Fibroblast of peridontal ligament (primary cell): ENCODE data around the gene WAS.

Experiments used
- DNase-seq: peaks from one replicate; pipeline ENCODE4 v3.0.0-alpha.2; 2010; ENCODE audit errors: extremely low read depth

Gene WAS

DNA sequence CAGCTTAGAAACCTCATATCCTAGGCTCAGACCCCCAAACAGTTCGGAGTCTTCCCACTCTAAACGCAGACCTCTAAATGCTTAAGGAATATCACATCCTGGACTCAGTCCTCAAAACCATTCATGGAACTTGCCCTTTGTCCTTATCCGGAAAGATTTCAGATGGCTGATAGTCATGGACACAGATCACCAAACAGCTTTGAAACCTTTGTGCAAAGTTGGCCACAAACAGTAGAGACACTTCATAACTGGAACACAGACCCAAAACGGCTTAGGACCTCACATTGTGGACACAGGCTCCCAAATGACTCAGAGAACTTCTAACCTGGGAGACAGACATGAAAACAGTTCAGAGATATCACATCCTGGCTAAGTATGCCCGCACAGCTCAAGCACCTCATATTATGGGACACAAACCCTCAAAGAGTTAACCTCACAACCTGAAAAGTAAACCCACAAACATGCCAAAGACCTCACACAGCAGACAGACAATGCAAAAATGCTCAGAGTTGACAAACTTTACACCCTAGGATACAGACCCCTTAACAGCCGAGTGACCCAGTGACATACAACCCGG lies 28.4 kb downstream of the WAS start:
- DNase-seq = no peak

GRCh38 chrX:48713847-48714246 lies 30.2 kb downstream of the WAS start:
- no peak for DNase-seq

DNA sequence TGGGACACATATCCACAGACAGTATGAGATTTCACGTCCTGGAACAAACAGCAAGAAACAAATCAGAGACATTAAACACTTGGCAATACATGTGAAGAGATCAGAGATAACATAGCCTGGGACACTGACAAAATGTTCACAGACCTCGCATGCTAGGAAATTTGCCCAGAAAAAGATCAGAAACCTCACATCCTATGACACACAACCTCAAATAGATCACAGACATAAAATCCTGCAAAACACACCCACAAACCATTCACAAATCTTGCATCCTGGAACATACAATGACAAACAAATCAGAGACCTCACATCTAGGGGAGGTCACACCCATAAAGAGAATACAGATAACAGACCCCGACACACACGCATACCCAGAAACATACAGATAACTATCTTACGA lies 31.0 kb downstream of the WAS start:
- DNase-seq = no peak

DNA sequence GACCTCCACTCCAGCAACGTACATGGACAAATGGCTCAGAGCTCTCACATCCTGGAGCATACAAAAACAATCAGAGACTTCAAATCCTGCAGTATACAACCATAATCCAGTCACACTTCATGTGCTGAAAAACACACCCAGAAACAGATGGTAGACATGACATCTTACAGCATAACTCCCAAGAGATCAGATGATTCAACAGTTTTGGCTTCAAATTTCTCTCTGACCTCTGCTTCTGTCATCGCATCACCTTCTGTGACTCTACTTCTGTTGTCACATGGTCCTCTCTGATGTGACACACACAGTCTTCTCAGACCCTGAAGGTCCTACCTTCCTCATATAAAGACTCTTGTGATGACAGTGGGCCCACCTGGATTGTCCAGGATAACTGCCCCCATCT lies 31.5 kb downstream of the WAS start:
- peak; percentile 62 for DNase-seq

- no peak for DNase-seq
These were observed 32.4 kb downstream of the WAS start for GRCh38 chrX:48715876-48716502.

GRCh38 chrX:48719958-48720357 lies 36.4 kb downstream of the WAS start:
- no peak for DNase-seq

GRCh38 chrX:48720577-48721250 lies 37.1 kb downstream of the WAS start:
- DNase-seq = no peak

- no peak for DNase-seq
These were observed 38.3 kb downstream of the WAS start for GRCh38 chrX:48721916-48722315.

- no peak for DNase-seq
These were observed 43.0 kb downstream of the WAS start for GRCh38 chrX:48726596-48726995.

DNA sequence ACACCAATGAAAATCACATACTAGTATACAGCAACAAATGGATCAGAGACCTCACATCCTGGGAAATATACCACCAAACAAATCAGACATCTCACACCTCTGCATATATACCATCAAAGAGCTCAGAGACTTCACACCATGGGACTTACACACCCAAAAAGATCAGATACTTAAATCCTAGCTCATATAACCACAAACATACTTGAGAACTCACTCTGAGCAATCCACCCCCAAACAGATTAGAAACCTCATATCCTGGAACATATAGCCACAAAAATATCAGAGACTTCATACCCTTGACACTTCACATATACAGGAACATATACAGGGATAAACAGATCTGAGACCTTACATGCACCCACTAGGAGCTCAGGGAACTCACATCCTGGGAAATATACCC lies 45.1 kb downstream of the WAS start:
- no peak for DNase-seq

DNA sequence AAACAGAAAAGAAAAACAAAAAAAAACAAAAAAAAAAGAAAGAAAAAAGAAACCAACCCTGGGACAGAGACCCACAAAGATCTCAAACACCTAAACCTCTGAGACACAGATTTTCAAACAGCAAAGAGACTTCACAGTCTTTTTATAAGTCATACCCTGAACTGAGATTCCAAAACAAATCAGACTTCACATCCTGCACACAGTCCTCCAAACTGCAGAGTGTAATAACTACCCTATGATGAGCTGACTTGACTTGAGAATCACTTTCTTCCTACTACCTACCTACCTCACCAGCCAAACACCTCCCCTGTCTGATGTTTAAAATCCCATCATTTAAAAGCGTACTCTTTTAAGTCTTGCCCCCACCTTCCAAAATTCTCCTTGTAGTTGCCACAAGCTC lies 52.7 kb downstream of the WAS start:
- peak; percentile 4 for DNase-seq

GRCh38 chrX:48736878-48737212 lies 53.2 kb downstream of the WAS start:
- no peak for DNase-seq

- peak; percentile 98 for DNase-seq
These were observed 53.8 kb downstream of the WAS start for GRCh38 chrX:48737213-48737938.

GRCh38 chrX:48737940-48738339 lies 54.3 kb downstream of the WAS start:
- no peak for DNase-seq
